ENCODE measurements around the gene PVRIG.
"Not testable (repeated sequence)": the region's sequence is repeated elsewhere in the genome, so short reads cannot be mapped to it uniquely, and the experiment has no call there.

The PVRIG gene

GRCh38 chr7:100219801-100220585, at the start of gene PVRIG:
Gene PVRIG (plus strand): TSS chr7:100219949. CDS start chr7:100219971, 22 bp downstream.
- DNase-seq; in situ Hi-C loops (cut with MboI; ENCODE audit: low pct_unique_long_range_greater_than_20kb, low sequenced_read_pairs): not testable (repeated sequence)

GRCh38 chr7:100170101-100170897, 49.5 kb upstream of the PVRIG start:
- no peak for DNase-seq
- in situ Hi-C loops (cut with MboI; ENCODE audit: low pct_unique_long_range_greater_than_20kb, low sequenced_read_pairs), result no loop called here

GRCh38 chr7:100171087-100171681, 48.6 kb upstream of the PVRIG start:
- in situ Hi-C loops (cut with MboI; ENCODE audit: low pct_unique_long_range_greater_than_20kb, low sequenced_read_pairs), result no loop called here
- DNase-seq, result no peak

- in situ Hi-C loops (cut with MboI; ENCODE audit: low pct_unique_long_range_greater_than_20kb, low sequenced_read_pairs), result no loop called here
- no peak for DNase-seq
Observed at GRCh38 chr7:100171840-100172239, 47.9 kb upstream of the PVRIG start.

- in situ Hi-C loops (cut with MboI; ENCODE audit: low pct_unique_long_range_greater_than_20kb, low sequenced_read_pairs), result no loop called here
- DNase-seq, result no peak
Observed at GRCh38 chr7:100173806-100174495, 45.8 kb upstream of the PVRIG start.

GRCh38 chr7:100174582-100174981, 45.2 kb upstream of the PVRIG start:
- in situ Hi-C loops (cut with MboI; ENCODE audit: low pct_unique_long_range_greater_than_20kb, low sequenced_read_pairs), result no loop called here

DNA sequence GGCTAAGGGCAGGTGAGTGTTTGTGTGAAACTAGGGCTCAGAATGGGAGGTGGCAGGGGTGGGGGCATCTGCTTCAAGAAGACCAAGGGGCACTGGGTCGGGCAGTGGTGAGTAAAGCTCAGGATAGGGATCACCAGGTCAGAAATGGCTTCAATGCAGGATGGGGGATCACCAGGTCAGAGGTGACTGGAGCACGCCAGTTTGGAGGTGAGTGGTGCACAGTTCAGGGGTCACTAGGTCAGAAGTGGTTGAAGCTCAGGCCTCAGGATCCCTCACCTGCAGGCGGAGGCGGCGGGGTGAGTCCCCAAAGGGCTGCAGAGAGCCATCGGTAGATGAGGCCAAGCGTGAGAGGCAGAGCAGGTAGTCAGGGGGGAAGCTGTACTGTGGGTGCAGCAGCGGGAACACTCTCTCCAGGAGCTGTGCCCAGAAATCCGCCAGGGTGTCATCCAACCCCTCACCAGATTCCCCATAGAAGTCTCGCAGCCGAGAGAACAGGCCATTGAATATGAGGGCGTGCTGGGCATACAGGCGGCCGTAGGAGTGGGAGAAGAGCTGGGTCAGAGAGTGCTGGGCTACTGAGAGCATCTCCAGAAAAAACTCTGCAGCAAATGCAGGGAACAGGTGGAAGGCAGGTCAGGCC, 44.3 kb upstream of the PVRIG start:
- in situ Hi-C loops (cut with MboI; ENCODE audit: low pct_unique_long_range_greater_than_20kb, low sequenced_read_pairs), result no loop called here
- DNase-seq, result no peak

More at GRCh38 chr7:100174582-100174981, 45.2 kb upstream of the PVRIG start:
- DNase-seq, result no peak

DNA sequence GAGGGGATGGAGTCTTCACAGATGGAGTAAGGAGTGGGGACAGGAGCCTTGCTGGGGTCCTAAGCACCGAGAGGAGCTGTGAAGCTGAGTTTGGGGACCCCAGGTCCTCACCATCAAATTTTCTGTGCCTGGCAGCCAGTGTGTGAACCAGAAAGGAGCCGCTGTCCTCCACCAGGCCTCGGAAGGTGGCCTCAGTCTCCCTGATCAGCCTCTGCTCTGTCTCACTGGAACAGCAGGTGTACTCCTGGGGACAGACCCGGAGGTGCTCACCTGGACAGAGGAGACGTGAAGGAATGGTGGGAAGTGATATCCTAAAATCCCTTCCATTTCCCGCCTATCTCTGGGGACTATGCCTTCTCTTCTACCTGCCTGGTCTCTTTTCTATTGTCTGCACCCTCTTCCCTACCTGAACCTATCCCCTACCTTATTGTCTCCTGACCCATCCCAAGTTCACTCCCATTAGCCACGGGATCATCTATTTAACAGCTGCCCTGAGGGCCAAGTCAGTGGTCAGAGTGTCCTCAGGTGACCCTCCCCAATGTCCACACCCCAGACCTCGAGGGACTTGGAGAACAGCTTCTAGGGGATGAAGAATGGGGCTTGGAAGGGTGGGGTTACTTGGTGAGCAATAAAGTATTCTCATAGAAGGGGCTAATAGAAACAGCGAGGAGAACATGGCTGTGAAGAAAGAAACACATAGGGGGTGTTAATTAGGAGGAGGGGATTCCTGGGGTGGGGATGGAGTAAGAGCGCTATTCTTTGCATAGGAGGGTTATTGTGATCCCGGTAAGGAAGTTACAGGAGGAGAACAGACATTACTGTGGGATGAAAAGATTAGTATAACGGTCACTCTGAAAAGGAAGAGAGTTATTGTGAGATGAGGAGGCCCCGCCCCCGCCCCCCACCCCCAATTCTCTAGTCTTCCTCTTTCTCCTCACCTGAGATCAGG, 43.4 kb upstream of the PVRIG start:
- DNase-seq, result no peak
- in situ Hi-C loops (cut with MboI; ENCODE audit: low pct_unique_long_range_greater_than_20kb, low sequenced_read_pairs), result no loop called here

GRCh38 chr7:100177045-100178001, 42.4 kb upstream of the PVRIG start, which contains the start of the genes GPC2 and STAG3:
Gene GPC2 (minus strand): TSS chr7:100177381. CDS start chr7:100177199, 182 bp downstream.
Gene STAG3 (plus strand): TSS chr7:100177918. CDS start chr7:100180557, 2,639 bp downstream.
- peak; percentile 97 for DNase-seq
- in situ Hi-C loops (cut with MboI; ENCODE audit: low pct_unique_long_range_greater_than_20kb, low sequenced_read_pairs), result no loop called here

- DNase-seq; in situ Hi-C loops (cut with MboI; ENCODE audit: low pct_unique_long_range_greater_than_20kb, low sequenced_read_pairs): not testable (repeated sequence)
Observed at GRCh38 chr7:100180084-100180483, 39.7 kb upstream of the PVRIG start.

GRCh38 chr7:100182616-100183015, 37.1 kb upstream of the PVRIG start:
- in situ Hi-C loops (cut with MboI; ENCODE audit: low pct_unique_long_range_greater_than_20kb, low sequenced_read_pairs); DNase-seq: not testable (repeated sequence)

- DNase-seq; in situ Hi-C loops (cut with MboI; ENCODE audit: low pct_unique_long_range_greater_than_20kb, low sequenced_read_pairs): not testable (repeated sequence)
Observed at GRCh38 chr7:100183090-100183489, 36.7 kb upstream of the PVRIG start.

DNA sequence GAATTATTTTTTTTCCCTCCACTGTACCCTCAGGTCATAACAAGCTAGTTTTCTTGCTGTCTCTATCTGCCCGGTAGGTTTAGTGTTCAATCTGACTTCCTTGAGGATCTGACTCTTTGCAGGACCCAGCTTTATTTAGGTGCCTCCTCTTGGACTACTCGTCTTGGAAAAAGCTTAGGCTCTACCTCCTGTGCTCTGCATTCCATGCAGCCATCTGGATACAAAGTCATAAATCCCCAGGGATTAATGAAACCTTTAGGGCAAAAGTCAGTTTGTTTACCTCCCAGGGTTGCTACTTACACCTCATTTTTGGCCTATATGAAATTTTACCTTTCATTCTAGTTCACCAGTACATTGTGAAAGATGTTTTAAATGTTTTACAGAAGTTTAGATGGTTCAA, 34.0 kb upstream of the PVRIG start:
- in situ Hi-C loops (cut with MboI; ENCODE audit: low pct_unique_long_range_greater_than_20kb, low sequenced_read_pairs), result no loop called here
- no peak for DNase-seq

GRCh38 chr7:100189061-100189460, 30.7 kb upstream of the PVRIG start:
- in situ Hi-C loops (cut with MboI; ENCODE audit: low pct_unique_long_range_greater_than_20kb, low sequenced_read_pairs), result no loop called here
- no peak for DNase-seq

DNA sequence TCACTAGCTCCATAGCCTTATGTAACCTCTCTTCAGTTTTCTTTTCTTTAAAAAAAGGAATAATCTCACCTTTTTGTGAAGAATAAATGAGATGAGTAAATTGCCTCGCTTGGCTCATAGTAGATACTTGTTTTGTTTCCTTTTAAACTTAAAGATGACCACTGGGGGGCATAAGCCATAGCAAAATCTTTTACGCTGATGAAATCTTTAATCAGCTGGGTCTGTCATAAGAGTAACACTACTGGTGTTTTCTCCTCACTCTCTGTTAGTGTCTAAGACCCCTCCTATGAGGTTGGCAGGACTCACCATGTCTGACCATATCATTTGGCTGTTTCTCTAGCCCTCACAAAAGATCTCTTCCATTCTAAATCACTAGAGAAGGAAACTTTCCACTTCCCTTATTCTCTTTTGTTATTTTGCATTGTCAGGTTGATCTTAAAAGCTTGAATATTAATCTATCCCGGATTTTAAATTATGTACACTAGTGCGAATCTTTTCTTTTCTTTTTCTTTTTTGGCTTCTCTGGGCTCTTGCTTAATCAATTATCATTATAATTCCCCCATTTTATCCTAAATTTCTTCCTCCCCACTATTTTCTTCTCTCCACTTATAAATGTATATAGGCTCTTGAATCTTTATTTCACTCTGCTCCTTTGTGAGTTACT, 29.6 kb upstream of the PVRIG start:
- peak; percentile 43 for DNase-seq
- in situ Hi-C loops (cut with MboI; ENCODE audit: low pct_unique_long_range_greater_than_20kb, low sequenced_read_pairs), result no loop called here

- in situ Hi-C loops (cut with MboI; ENCODE audit: low pct_unique_long_range_greater_than_20kb, low sequenced_read_pairs), result no loop called here
- no peak for DNase-seq
Observed at GRCh38 chr7:100191775-100192174, 28.0 kb upstream of the PVRIG start.
